Activated naive CD4-positive, alpha-beta T cell treated with anti-CD3 and anti-CD28 coated beads, Interleukin-2, amount 50 U/mL, for 72 hours (primary cell): ENCODE results near the gene CIB4. TPM values are rescaled to one million over a fixed set of nuclear protein-coding genes. Genes with fewer than 3 reads are reported as not detected.
"Not testable (repeated sequence)": the region's sequence is repeated elsewhere in the genome, so short reads cannot be mapped to it uniquely, and the experiment has no call there.

Experiments
- ATAC-seq, 2 donors: fragments of 150-1000 bp; cut with Tn5 transposase; 2 replicates each; pipeline ENCODE4 v1.10.0; 2021; ENCODE audit warnings: mild to moderate bottlenecking in 2 of 2, moderate library complexity in 2 of 2
- DNase-seq, 2 donors: peaks; one replicate each; pipeline ENCODE4 v3.0.0; 2021 to 2022; ENCODE audit warnings: low spot score in 2 of 2
- H3K27ac Mint-ChIP-seq, 2 donors: one replicate each; pipeline ENCODE4 v1.8.0; 2022; ENCODE audit warnings: mild to moderate bottlenecking in 2 of 2, mixed read lengths in 2 of 2
- H3K36me3 Mint-ChIP-seq, 2 donors: one replicate each; pipeline ENCODE4 v1.8.0; 2022; ENCODE audit warnings: mixed read lengths in 2 of 2
- H3K9me3 Mint-ChIP-seq, 2 donors: one replicate each; pipeline ENCODE4 v1.8.0; 2022; ENCODE audit warnings: mixed read lengths in 2 of 2
- total RNA-seq, 2 donors: library from RNA; stranded (reverse); gene quantifications; one replicate each; pipeline ENCODE4 v1.2.3, GENCODE V29; 2022

Gene CIB4
- total RNA-seq, 2 donors from 2014 or later: not detected

DNA sequence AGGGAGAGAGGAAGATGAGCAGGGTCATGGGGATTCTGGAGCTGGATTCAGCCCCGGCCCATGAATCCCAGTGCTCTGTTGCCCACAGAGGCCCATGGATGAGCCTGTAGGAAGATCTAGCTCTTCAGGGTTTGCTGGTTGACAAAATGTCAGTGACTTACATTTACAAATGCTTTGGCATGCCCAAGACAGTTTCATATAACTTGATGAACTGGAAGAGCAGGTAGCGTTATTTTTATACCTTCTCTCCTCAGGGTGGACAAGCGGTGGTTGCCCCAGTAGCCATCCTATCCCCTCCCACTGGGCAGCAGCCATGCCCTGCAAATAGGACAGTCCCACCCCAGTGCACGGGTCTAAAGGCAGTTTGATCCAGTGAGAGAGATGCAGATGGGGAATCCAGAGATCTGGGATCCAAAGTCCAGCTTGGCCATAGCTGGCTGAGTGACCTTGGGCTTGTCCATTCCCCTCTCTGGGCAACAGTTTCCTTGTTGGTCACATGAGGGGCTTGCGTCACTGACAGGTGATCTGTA, 29.8 kb upstream of the CIB4 start:
- H3K27ac Mint-ChIP-seq: no peak overlapping the region
- H3K36me3 Mint-ChIP-seq: peaks cover 0 to 4% of the 10 kb centered on the region in 2 donors
- ATAC-seq (no peak), DNase-seq (no peak)
- H3K9me3 Mint-ChIP-seq: no peaks in the 10 kb centered on the region

DNA sequence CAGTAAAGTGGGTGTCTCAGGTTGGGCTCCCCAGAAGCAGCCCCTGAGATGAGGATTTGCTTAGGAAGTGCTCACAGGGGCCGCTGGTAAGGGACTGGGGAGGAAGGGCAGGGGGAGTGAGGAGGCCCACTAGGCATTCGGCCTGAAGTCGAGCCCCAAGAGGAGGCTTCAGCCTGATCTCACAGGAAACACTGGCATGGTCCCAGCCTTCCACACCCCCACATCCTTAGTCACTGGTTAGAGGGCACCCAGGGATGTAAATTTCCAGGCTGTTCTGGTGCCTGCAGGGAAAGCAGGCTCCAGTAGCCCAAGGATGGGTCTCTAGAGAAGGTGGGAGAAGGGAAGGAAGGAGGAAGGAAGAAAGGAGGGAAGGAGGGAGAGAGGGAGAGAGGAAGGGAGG, 29.0 kb upstream of the CIB4 start:
- H3K27ac Mint-ChIP-seq: no peak overlapping the region
- no peak for ATAC-seq

DNA sequence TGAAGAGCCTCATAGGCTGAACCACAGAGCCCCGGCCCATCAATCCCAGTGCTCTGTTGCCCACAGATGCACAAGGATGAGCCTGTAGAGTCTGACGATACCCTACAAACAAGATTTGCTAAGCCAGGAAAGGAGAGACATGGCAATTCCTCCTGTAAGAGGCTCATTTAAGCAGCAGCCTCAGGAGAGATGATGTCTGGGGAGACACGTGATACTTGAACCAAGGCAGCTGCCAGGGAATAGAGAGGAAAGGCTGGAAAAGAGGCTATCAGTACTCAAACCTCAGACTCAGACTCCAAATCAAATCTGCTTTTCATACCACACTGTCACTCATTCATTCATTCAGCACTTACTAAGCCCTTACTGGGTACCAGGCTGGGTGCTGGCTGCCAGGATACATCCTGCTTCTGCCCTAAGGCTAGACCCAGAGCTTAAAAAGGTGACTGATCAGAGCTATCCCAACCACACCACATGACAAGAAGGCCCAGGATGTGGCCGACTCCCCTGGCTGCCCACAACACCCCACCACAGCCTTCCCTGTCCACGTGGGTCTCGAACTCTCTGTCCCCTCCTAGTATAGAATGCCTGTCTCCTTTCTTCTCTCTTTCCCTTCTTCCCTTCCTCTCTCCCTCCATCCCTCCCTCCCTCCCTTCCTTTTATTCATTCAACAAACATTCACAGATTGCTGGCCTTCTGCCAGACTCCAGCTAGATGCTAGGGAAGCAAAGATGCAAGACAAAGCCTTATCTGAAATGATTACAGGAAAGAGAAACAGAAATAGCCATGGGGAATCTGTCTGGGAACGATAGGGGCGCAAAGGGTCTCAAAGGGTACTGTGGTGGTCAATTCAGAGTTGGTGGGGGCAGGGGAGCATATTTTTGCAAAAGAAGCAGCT, 27.9 kb upstream of the CIB4 start:
- Mint-ChIP-seq H3K36me3 (peaks cover 0 to 4% of the 10 kb centered on the region in 2 donors), H3K9me3 (no peaks in the 10 kb centered on the region), H3K27ac (no peak overlapping the region)
- no peak for ATAC-seq
- no peak for DNase-seq

More for the DNA sequence above, 29.0 kb upstream of the CIB4 start:
- Mint-ChIP-seq H3K9me3 (no peaks in the 10 kb centered on the region), H3K36me3 (peaks cover 0 to 4% of the 10 kb centered on the region in 2 donors)
- no peak for DNase-seq

DNA sequence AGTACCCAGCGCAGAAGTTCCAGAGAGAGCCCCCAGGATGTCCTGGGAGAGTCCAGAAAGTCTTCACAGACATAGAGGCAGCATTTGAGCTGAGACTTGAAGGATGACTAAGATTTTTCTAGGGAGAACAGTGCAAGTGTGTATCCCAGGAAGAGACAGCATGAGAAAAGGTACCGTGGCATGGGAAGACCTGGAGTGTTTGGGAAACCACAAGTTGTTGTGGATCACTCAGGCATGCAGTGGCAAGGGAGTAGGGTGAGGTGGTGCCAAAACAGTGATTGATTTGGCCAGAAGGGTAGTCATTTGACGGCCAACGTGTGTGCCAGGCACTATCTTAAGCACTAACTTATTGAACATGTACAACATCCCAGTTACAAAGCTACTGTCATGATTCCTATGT, 26.9 kb upstream of the CIB4 start:
- ATAC-seq: no peak
- Mint-ChIP-seq H3K36me3 (peaks cover 0 to 4% of the 10 kb centered on the region in 2 donors), H3K27ac (peak overlapping the region in 1 of 2 donors; percentile 52), H3K9me3 (no peaks in the 10 kb centered on the region)
- no peak for DNase-seq

DNA sequence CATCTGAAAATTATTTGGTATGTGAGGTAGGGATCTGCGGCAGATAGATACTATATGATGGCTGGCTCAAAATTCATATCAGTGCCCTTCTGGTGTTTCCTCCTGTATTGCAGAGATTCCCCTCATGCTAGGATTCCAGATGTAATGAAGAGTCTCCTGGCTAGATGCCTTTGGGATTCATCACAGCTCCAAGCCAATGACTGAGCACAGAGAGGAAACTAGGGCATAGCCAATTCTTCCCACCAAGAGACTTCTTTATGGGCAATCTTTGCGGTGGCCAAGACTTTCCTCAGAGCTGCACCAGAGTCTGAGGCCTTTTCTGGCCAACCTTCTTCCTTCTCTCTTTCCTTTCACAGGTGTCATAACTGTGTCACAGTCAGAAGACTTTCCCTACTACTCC, 25.5 kb upstream of the CIB4 start:
- no peak for ATAC-seq
- peaks cover 0 to 4% of the 10 kb centered on the region in 2 donors for H3K36me3 Mint-ChIP-seq

DNA sequence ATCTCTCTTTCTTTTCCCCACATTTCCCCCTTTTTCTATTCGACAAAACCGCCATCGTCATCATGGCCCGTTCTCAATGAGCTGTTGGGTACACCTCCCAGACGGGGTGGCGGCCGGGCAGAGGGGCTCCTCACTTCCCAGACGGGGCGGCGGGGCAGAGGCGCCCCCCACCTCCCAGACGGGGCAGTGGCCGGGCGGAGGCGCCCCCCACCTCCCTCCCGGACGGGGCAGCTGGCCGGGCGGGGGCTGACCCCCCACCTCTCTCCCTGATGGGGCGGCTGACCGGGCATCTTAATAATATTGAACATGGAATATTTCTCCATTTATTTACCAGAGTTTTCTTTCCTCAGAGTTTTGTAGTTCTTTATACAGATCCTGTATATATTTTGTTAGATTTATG, 24.1 kb upstream of the CIB4 start:
- H3K9me3 Mint-ChIP-seq: peaks cover 6 to 12% of the 10 kb centered on the region in 2 donors
- not testable (repeated sequence) for ATAC-seq, DNase-seq, H3K27ac Mint-ChIP-seq, H3K36me3 Mint-ChIP-seq

More for the DNA sequence above, 25.5 kb upstream of the CIB4 start:
- H3K27ac Mint-ChIP-seq: no peak overlapping the region
- no peak for DNase-seq
- H3K9me3 Mint-ChIP-seq: no peaks in the 10 kb centered on the region

DNA sequence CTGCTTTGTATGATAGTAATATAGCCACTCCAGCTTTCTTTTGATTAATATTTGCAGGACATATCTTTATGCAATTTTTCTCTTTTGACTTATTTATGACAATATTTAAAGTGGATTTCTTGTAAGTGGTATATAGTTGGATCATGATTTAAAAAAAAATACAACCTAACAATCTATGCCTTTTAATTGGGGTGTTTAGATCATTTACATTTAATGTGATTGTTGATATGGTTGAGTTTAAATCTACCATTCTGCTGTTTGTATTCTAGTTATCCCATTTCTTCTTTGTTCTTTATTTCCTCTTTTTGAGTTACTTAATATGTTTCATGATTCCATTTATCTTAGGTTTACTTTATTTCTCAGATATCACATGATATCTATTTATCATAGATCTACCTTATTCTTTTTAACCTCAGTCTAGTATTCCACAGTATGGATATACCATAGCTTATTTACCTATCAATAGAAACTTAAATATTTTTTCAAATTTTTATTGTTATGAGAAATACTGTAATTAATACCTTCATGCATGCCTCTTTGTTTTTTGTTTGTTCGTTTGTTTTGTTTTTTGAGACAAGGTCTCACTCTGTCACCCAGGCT, 19.3 kb upstream of the CIB4 start:
- peaks cover 6 to 12% of the 10 kb centered on the region in 2 donors for H3K36me3 Mint-ChIP-seq
- H3K9me3 Mint-ChIP-seq: peaks cover 10 to 27% of the 10 kb centered on the region in 2 donors
- DNase-seq: no peak
- ATAC-seq: no peak
- H3K27ac Mint-ChIP-seq: no peak overlapping the region

DNA sequence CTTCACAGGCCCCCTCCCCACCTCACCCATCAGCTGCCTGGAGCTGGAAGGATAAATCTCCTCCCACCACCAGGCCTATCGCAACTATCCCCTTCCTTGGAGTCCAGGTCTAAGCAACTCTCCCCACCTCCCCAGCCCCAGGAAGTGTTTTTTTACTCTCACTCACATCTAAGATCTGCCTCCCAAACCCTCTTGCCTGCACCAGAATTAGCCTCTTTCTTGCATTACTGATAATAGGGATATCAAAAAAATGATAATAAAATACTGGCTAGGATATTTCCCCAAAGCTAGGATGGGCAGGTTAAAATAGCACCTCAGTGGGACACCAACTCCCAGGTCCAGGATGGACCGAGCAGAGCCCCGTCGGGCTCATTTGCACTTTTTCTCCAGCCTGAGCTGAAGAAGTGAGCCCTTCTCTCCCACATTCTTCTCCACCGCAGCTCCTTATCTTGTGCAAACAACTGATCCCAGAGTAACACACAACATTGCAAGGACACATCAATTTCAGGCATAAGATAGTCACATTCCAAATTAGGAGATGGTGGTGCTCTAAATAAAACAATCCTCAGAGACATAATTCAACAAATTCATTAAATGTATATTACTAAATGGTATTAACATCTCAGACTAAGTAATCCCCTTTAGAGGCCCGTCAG, 17.7 kb upstream of the CIB4 start:
- Mint-ChIP-seq H3K9me3 (peaks cover 10 to 27% of the 10 kb centered on the region in 2 donors), H3K36me3 (peaks cover 6 to 12% of the 10 kb centered on the region in 2 donors), H3K27ac (no peak overlapping the region)
- no peak for ATAC-seq
- DNase-seq: no peak

DNA sequence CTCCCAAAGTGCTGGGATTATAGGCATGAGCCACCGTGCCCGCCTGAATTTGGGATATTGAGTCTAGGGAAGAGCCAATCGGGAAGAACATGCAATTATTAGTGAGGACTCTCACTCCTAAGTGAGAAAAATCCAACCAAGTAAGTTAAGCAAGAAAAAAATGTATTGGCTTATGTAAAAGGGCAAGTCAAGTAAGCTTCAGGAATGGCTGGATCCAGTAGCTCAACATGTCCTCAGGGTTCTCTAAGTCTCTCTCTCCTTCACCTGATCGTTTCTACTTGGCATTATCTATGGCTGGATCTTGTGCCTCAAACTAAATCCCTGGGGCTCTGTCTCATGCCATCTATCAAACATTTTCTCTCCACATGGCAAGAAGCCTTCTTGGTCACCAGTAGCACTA, 16.1 kb upstream of the CIB4 start:
- H3K36me3 Mint-ChIP-seq: peaks cover 6 to 12% of the 10 kb centered on the region in 2 donors
- no peak for DNase-seq
- no peak overlapping the region for H3K27ac Mint-ChIP-seq
- H3K9me3 Mint-ChIP-seq: peaks cover 10 to 27% of the 10 kb centered on the region in 2 donors
- ATAC-seq: no peak

DNA sequence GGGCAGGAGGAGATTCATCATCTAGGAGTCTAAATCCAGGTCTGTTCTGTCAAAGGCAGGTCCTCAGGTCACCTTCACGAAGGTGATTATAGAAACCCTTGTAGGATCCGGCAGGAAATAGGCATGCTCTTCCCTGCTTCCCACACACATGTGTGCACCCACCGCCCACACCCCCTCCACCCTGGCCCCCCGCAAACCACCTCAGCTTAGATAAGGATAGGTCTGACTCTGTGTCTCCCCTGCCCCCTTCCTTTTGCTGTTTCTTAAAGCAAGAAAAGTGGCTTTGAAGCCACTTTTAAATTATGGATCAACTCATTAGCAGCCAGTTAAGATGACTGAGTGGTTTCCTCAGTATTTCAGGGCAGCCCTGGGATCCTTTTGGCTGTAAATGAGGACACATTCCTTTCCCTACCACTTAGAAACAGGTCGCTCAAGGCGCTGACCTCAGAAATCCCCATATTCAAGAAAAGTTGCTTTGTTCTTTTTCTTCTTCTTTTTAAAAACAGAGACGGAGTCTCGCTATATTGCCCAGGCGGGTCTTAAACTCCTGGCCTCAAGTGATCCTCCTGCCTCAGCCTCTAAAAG, 14.5 kb upstream of the CIB4 start:
- Mint-ChIP-seq H3K27ac (no peak overlapping the region), H3K9me3 (peaks cover 4 to 19% of the 10 kb centered on the region in 2 donors), H3K36me3 (peaks cover 6 to 12% of the 10 kb centered on the region in 2 donors)
- DNase-seq (no peak), ATAC-seq (no peak)

DNA sequence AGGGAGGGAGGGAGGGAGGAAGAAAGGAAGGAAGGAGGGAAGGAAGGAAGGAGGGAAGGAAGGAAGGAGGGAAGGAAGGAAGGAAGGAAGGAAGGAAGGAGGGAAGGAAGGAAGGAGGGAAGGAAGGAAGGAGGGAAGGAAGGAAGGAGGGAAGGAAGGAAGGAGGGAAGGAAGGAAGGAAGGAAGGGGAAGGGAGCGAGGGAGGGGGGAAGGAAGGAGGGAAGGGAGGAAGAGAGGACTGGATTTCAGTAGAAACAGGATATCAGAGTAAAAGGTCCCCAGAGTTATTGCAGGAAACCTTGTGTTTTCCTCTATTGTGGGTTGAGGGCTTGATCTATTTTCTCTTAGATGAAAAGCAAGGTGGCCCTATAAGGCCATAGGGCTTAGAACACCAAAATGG, 14.0 kb upstream of the CIB4 start:
- not testable (repeated sequence) for H3K27ac Mint-ChIP-seq, ATAC-seq, DNase-seq
- peaks cover 4 to 14% of the 10 kb centered on the region in 2 donors for H3K9me3 Mint-ChIP-seq
- peaks cover 6 to 12% of the 10 kb centered on the region in 2 donors for H3K36me3 Mint-ChIP-seq

DNA sequence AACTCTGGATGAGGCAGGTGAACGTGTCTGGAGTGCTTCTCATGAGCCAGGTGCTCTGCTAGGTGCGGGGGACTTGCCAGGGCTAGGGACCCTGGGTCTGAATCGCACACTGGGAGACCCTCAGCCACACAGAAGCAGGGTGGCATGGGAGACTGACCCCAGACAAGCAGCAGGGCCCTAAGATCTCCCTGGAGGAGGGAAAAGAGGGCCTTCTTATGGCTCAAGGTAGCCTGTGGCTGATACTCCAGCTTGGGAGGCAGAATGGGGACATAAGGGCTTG, 12.8 kb upstream of the CIB4 start:
- Mint-ChIP-seq H3K9me3 (peaks cover 0 to 5% of the 10 kb centered on the region in 2 donors), H3K27ac (no peak overlapping the region), H3K36me3 (peaks cover 4% of the 10 kb centered on the region in 2 donors)
- no peak for ATAC-seq
- no peak for DNase-seq

DNA sequence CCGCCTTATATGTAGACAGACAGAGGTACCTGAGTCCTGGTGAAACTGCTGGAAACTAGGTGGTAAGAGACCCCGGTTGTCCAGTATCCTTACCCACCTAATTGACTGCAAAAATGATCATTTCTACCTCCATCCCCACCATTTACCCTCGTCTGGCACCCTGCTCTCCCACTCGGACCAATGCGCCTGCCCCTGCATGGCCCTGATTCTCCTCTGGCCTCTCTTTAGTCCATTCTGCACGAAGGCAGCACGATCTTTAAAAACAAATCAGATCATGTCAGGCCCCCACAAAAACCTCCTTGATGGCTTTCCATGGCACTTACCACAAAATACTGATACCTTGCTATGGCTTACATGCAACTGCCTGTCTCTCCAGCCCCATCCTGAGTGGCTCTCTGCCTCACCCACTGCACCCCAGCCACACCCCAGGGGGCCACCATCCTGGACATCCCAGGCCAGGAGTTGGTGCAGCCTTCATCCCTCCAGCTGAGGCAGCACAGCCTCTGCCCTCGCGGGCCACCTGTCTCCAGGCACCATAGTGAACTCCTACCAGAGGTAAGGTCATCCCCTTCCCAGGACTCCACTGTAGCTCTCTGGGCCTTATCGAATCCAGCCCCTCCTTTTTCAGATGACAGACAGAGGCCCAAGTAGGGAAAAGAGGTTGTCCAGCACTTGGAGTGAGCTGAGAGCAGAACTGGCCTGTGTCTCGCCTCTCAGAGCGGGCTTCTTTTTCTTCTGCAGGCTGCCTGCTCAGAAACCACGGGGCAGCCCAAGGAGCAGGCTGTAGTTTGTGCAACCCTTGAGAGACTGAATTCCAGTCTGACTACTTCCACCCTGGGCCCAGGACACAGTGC, 12.3 kb upstream of the CIB4 start:
- ATAC-seq: no peak
- H3K36me3 Mint-ChIP-seq: no peaks in the 10 kb centered on the region

DNA sequence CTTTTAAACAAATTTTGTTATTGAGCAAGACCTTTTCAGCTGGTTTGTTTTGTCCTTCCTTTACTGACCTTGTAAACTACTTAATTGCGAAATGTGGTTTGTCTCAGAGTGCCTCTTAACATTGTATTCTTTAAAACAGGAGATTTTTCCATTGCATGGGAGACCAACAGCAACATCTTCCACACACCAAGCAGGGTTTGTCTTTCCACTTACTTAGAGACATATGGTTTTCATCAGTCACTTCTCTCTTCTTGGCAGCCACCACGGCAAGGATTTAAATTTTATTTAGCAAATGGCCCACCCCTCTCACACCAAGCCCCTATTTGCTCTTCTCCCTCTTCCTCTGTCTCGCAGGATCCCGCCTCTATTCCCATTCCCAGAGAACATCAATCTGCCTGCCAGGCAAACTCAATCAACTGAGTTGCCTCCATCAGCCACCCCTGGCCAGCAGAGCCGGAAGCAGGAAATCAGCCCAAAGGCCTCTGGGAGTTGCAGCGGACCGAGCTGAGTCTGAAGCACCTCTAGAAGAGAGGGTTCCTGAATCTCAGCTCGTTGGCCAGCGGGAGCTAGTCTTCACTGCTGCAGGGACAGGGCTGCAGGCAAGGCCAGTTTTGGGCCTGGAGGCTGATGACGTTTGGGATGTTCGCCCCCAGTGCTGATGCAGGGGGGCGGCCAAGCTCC, 11.3 kb upstream of the CIB4 start:
- DNase-seq (no peak), ATAC-seq (no peak)
- Mint-ChIP-seq H3K36me3 (no peaks in the 10 kb centered on the region), H3K9me3 (no peaks in the 10 kb centered on the region), H3K27ac (no peak overlapping the region)

More for the DNA sequence above, 12.3 kb upstream of the CIB4 start:
- DNase-seq: no peak
- H3K27ac Mint-ChIP-seq: no peak overlapping the region
- H3K9me3 Mint-ChIP-seq: no peaks in the 10 kb centered on the region

DNA sequence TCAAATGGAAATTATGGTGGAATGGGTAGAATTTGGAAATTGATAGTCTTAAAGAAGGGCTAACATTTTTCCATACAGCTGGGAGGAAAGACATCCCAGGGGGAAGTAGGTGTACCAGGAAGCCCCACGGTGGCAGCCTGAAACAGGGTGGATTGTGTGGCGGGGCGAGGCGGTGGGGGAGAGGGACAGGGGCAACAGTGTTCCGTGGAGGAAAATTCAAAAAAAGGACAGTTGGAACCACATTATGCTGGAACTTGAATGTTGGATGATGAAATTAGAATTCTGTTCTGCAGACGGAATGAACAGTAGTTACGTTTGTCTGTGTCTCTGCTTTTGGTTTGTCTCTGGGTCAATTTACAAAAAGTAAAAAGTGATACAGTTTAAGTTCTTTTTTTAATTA, 10.6 kb upstream of the CIB4 start:
- Mint-ChIP-seq H3K36me3 (no peaks in the 10 kb centered on the region), H3K9me3 (no peaks in the 10 kb centered on the region), H3K27ac (no peak overlapping the region)
- ATAC-seq (no peak), DNase-seq (no peak)

DNA sequence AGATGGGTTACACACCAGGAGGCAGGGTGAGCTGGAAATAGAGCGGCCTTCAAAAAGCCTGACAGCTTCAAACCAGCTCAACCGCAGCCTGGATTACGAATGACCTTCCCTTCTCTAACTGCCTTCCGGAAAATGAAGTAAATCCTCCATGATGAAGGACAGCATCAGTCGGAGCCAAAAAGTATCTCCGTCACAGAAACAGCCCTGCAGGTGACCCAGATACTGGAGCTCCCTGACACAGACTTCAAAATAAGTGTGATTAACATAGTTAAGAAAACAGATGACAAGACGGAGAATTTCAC, 10.3 kb upstream of the CIB4 start:
- ATAC-seq (no peak), DNase-seq (no peak)
- Mint-ChIP-seq H3K27ac (no peak overlapping the region), H3K9me3 (no peaks in the 10 kb centered on the region), H3K36me3 (no peaks in the 10 kb centered on the region)
